ENCODE measurements around the gene YPEL1. TPM values are rescaled to one million over a fixed set of nuclear protein-coding genes. Genes with fewer than 3 reads are reported as not detected.

Gene YPEL1
- total RNA-seq, 4 donors from 2014 or later: 2.3 to 13.7 (median 7.6) TPM

DNA sequence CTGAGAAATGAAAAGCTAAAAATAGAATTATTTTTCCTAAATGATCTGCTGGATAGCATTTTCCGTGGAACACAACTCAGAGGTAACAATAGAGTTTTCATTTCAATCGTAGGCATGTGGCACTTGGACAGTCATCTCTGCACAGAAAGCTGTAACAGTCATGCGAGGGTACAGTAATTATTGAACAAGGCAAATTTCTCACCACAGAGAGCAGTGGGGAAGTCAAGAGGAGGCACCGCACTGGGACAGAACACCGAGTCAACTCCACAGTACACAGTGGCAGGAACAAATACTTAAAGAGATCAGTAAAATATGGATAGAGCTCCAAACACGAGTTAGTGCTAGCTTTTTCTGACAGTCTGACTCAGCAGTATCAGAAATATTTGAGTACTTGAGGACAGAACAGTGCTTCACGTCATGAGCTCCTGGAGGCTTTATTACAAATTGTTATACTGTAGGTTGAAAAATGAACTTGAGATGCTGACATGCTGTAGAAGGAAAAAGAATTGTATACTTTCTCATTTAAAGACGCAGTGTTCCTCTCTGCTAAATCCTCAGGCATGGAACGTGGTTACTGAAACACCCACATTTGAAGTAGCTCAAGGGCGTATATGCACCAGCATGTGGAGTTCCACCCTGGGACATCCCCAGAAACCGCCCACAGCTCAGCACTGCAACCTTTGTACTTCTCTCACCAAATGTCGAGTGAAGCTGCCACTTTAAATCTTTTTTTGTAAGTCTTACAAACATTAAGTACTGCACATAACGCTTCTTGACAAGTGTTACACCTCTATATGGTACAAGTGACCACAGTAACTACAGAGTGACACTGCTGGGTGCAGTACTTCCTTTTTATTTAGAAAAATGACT lies 27.4 kb upstream of the YPEL1 start:
- TF ChIP-seq POLR2A (IDR thresholded peaks at IDR 0.05): no peak
- TF ChIP-seq, protein P1, sequence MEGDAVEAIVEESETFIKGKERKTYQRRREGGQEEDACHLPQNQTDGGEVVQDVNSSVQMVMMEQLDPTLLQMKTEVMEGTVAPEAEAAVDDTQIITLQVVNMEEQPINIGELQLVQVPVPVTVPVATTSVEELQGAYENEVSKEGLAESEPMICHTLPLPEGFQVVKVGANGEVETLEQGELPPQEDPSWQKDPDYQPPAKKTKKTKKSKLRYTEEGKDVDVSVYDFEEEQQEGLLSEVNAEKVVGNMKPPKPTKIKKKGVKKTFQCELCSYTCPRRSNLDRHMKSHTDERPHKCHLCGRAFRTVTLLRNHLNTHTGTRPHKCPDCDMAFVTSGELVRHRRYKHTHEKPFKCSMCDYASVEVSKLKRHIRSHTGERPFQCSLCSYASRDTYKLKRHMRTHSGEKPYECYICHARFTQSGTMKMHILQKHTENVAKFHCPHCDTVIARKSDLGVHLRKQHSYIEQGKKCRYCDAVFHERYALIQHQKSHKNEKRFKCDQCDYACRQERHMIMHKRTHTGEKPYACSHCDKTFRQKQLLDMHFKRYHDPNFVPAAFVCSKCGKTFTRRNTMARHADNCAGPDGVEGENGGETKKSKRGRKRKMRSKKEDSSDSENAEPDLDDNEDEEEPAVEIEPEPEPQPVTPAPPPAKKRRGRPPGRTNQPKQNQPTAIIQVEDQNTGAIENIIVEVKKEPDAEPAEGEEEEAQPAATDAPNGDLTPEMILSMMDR (IDR thresholded peaks at IDR 0.05): no peak
- Histone ChIP-seq H3K4me3 (no peak overlapping the region), H3K36me3 (no peaks in the 10 kb centered on the region), H3K27me3 (no peaks in the 10 kb centered on the region), H3K27ac (no peak overlapping the region), H3K4me1 (no peaks in the 10 kb centered on the region), H3K9me3 (no peaks in the 10 kb centered on the region)
- DNase-seq: no peak
- intact Hi-C loops (cut with DNase I; ENCODE audit: low total_unique reads): no loop called here

DNA sequence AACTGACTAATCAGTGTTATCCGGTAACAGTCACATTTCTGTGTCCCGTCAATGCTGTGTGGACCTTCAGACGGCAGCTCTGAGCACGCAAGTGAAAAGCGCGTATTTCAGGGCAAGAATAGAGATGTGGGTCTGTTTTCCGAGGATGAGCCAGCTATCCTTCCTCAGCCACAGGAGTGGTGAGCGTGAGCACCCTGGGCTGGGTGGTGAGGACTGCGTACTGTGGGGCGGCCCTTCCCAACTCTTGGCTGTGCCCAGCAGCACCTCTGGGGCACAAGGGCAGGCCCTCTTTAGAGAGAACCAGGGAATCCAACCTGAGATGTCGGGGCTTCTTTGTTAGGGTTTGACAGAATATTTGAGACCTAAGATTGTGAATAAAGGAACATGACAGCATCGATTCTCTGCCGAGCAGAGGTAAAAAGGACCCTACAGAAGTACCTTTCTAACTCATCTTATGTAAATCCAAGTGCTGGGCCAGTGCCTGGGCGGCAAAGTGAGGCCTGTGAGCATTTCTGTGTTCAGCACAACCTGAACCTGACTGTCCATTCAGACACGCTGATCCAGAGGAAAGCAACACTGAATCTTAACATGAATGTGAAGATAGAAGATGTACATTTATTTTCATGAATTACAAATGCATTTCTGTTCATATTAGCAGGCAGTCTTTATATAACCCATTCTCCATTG lies 26.5 kb upstream of the YPEL1 start:
- no peaks in the 10 kb centered on the region for H3K4me1 ChIP-seq
- no peak for DNase-seq
- TF ChIP-seq, protein P1 (IDR thresholded peaks at IDR 0.05): no peak
- TF ChIP-seq POLR2A (IDR thresholded peaks at IDR 0.05): no peak
- H3K27ac ChIP-seq: no peak overlapping the region
- H3K9me3 ChIP-seq: no peaks in the 10 kb centered on the region
- intact Hi-C loops (cut with DNase I; ENCODE audit: low total_unique reads): no loop called here
- H3K4me3 ChIP-seq: no peak overlapping the region
- H3K36me3 ChIP-seq: no peaks in the 10 kb centered on the region
- H3K27me3 ChIP-seq: no peaks in the 10 kb centered on the region

DNA sequence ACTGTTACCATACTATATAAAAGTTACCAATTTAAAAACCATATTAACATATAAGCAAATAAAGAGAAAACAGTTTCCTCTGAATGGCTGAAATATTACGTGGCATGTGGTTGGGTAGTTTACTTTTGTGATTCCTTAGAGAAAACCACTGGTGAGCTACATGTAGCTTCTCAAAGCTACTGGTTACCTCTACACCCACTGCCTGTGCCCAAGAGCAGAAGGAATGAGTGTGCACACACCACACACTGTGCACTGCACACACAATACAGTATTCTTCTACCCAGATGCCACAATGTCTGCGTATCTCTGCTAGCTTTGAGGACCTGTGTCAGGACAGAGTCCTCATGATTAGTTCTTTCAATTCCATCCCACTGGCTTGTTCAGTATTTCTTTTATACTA lies 25.5 kb upstream of the YPEL1 start:
- DNase-seq: no peak
- H3K4me3 ChIP-seq: no peak overlapping the region
- no peaks in the 10 kb centered on the region for H3K9me3 ChIP-seq
- H3K36me3 ChIP-seq: no peaks in the 10 kb centered on the region
- H3K4me1 ChIP-seq: no peaks in the 10 kb centered on the region
- no peaks in the 10 kb centered on the region for H3K27me3 ChIP-seq
- intact Hi-C loops (cut with DNase I; ENCODE audit: low total_unique reads): no loop called here
- H3K27ac ChIP-seq: no peak overlapping the region
- no peak for TF ChIP-seq POLR2A (IDR thresholded peaks at IDR 0.05)
- TF ChIP-seq, protein P1 (IDR thresholded peaks at IDR 0.05): no peak

DNA sequence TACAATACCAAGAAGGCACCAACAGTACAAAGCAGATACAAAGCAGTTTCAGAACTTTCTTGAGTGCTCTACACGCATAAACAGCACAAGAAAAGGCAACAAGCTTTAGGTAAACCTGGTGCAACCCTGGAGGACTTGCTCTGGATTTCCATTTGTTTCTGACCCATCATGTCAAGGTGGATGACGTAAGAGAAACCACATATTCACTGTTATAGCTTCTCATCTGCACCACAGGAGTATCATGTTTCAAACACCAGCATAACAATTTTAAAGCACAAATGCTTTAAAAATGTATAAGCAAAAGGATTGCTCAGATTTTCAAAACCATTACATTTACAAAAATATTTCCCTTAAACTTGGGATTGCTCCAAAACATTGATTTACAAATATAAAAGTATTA lies 25.0 kb upstream of the YPEL1 start:
- intact Hi-C loops (cut with DNase I; ENCODE audit: low total_unique reads): no loop called here
- Histone ChIP-seq H3K36me3 (no peaks in the 10 kb centered on the region), H3K4me3 (no peak overlapping the region), H3K27ac (no peak overlapping the region), H3K4me1 (no peaks in the 10 kb centered on the region), H3K27me3 (no peaks in the 10 kb centered on the region), H3K9me3 (no peaks in the 10 kb centered on the region)
- no peak for DNase-seq
- TF ChIP-seq POLR2A (IDR thresholded peaks at IDR 0.05): no peak
- TF ChIP-seq, protein P1 (IDR thresholded peaks at IDR 0.05): no peak

All from uterus (tissue), 4 donors.